ENCODE results near the gene DGKG.

- TF ChIP-seq CTCF (conservative IDR thresholded peaks at IDR 0.05; ENCODE audit: low read length) = no peak
- no peak for TF ChIP-seq EZH2phosphoT487 (IDR thresholded peaks at IDR 0.05; ENCODE audit: borderline replicate concordance)
These were observed 81.3 kb downstream of the DGKG start for GRCh38 chr3:186280737-186281136.
